SJSA1 (cell line): ENCODE results near the gene MARS1. TPM values are rescaled to one million over a fixed set of nuclear protein-coding genes. Genes with fewer than 3 reads are reported as not detected.

Source experiments
- DNase-seq, 2 experiments: peaks; one replicate each; pipeline ENCODE4 v3.0.0-alpha.2; 2015 to 2020; ENCODE audit warnings: low spot score in 2 of 2, low read depth in 1 of 2
- H3K27ac ChIP-seq: fragments of 250-450 bp; sonication (Bioruptor Pico); 2 replicates; pipeline ENCODE4 v1.5.1; 2020; ENCODE audit warnings: mild to moderate bottlenecking, moderate library complexity
- H3K27me3 ChIP-seq: fragments of 250-450 bp; sonication (Bioruptor Pico); replicated peaks from 2 replicates; pipeline ENCODE4 v1.5.1; 2020; ENCODE audit warnings: mild to moderate bottlenecking, moderate library complexity
- H3K36me3 ChIP-seq: fragments of 250-450 bp; sonication (Bioruptor Pico); 2 replicates; pipeline ENCODE4 v1.5.1; 2020; ENCODE audit warnings: mild to moderate bottlenecking
- H3K4me1 ChIP-seq: fragments of 250-450 bp; sonication (Bioruptor Pico); replicated peaks from 2 replicates; pipeline ENCODE4 v1.6.1; 2021; ENCODE audit warnings: mild to moderate bottlenecking
- H3K4me3 ChIP-seq: fragments of 250-450 bp; sonication (Bioruptor Pico); 2 replicates; pipeline ENCODE4 v1.5.1; 2020; ENCODE audit warnings: mild to moderate bottlenecking
- H3K9me3 ChIP-seq: fragments of 250-450 bp; sonication (Bioruptor Pico); replicated peaks from 2 replicates; pipeline ENCODE4 v1.5.1; 2020; ENCODE audit warnings: mild to moderate bottlenecking
- total RNA-seq: library from RNA; depleted of rRNA; stranded (reverse); fragments of >200 nt; shearing (Covaris generic); gene quantifications from 2 replicates; pipeline ENCODE4 v1.2.3, GENCODE V29; 2014

The MARS1 gene
- total RNA-seq, 1 experiment from 2014 or later = 3,352 TPM

DNA sequence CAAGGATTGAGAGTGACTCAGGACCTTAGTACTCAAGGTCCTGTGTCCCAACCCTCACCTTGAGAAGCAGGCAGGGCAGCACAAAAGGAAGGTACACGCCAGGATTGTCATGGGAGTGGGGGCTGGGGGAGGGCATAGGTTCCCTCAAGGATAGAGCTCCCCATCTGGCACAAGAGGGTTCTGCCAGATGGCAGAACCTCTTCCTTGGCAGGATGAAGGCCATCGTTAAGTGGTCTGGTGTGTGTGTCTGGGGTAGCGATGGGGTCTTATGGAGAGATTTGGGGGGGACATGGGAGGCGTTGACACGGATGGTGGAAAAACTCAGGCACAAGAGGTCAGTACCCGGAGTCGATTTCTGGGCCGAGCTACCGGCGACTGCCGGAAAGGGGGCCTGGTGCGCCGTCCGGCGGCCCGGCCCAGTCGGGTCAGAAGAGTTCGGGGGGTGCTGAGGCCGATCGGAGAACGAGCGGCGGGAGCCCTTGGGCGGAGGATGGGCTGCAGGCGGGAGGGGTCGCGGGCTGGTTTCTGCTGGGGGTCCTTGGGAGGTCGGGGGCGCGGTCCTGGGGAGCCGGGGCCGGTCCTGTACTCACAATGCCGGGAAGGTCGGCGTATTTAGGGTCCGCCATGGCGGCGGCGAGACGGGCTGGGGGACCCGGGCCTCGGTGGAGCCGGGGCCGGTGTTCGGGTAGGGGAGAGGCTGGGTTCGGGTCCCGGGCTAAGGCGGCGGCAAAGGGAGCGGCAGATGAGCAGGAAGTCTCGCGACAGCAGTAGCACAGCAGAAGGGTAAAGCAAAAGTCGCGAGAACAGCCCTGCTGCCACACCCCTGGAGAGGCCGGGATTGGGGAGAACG, 58.8 kb downstream of the MARS1 start, which contains the start of gene DCTN2:
Gene DCTN2 (minus strand): TSS at position 755 of the 850 bp plus-strand sequence. CDS start 129 bp downstream, at position 626.
- peak within 1 kb of the TSS; percentile 73 for H3K4me3 ChIP-seq

DNA sequence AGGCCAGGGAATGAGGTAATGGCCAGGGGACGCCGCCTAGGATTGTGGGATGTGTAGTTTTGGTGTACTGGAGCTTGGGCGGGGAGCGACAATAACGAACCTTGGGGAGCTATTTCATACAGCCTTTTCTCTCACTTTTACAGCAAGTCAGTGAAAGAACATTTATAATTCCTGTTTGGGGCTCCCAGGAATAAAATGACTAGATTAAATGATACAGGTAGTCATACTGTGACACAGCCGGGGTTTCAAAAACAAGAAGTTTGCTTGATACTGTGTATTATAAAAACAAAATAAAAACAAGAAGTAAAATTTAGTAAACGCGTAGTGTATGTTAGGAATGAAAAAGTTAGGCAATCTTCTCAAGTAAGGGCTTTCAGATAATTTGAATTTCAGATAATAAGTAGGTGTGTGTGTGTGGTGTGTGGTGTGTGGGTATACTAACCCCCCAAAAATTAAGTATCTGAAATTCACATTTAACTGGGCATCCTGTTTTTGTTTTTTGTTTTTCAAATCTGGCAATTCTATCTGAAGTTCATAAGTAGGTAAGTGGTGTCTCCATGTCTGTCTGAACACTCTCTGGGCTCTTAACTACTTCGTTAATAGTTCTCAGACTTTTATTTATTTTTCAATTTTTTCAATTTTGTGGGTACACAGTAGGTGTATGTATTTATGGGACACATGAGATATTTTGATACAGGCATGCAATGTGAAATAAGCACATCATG, 59.6 kb downstream of the MARS1 start:
- 0 out of 2 replicates have a peak, but pooled peaks cover 2% of the 10 kb centered on the region for H3K27me3 ChIP-seq
- peak overlapping the region; percentile 73 for H3K4me3 ChIP-seq
- no peaks in the 10 kb centered on the region for H3K9me3 ChIP-seq
- H3K36me3 ChIP-seq = peaks cover 41% of the 10 kb centered on the region
- H3K27ac ChIP-seq = peak overlapping the region; percentile 84
- H3K4me1 ChIP-seq = peaks cover 42% of the 10 kb centered on the region
- DNase-seq = no peak

More for the DNA sequence above, 58.8 kb downstream of the MARS1 start, which contains the start of gene DCTN2:
- no peaks in the 10 kb centered on the region for H3K9me3 ChIP-seq
- DNase-seq = no peak
- peaks cover 49% of the 10 kb centered on the region for H3K36me3 ChIP-seq
- peak within 1 kb of the TSS; percentile 84 for H3K27ac ChIP-seq
- H3K4me1 ChIP-seq = peaks cover 42% of the 10 kb centered on the region
- H3K27me3 ChIP-seq = 0 out of 2 replicates have a peak, but pooled peaks cover 2% of the 10 kb centered on the region

DNA sequence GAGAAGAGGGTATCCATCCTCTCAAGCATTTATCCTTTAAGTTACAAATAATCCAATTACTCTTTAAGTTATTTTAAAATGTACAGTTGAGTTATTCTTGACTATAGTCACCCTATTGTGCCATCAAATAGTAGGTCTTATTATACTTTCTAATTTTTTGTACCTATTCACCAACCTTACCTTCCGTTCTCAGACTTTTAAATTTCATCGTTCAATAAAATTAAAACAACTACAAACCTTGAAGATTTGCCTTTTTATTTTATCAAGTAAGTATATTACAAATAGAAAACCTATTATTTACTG, 60.1 kb downstream of the MARS1 start:
- peaks cover 36% of the 10 kb centered on the region for H3K36me3 ChIP-seq
- peak in 1 of 2 experiments; percentile 78 for DNase-seq
- no peaks in the 10 kb centered on the region for H3K9me3 ChIP-seq
- no peak overlapping the region for H3K27ac ChIP-seq
- 0 out of 2 replicates have a peak, but pooled peaks cover 2% of the 10 kb centered on the region for H3K27me3 ChIP-seq
- peaks cover 45% of the 10 kb centered on the region for H3K4me1 ChIP-seq
- no peak overlapping the region for H3K4me3 ChIP-seq

DNA sequence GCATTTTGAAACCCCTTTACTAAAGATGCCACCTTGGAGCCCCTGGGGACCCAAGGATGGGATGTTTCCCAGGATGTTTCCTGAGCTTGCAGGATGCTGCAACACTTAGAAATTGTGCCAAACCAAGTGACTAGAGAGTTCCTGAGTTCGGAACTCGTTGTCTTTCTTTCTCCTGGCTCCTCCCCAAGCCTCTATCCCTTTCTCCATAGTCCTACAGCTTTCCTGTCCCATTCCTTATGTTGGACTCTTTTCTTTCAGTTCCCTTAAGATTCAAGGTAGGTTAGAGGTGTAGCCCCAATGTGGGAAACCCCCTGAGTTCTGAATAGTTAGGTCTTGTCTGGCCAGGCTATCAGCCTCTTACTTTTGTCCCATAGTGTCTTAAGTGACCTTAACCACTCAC, 60.6 kb downstream of the MARS1 start:
- no peaks in the 10 kb centered on the region for H3K9me3 ChIP-seq
- H3K27me3 ChIP-seq = 0 out of 2 replicates have a peak, but pooled peaks cover 2% of the 10 kb centered on the region
- peaks cover 32% of the 10 kb centered on the region for H3K36me3 ChIP-seq
- H3K4me3 ChIP-seq = no peak overlapping the region
- peaks cover 50% of the 10 kb centered on the region for H3K4me1 ChIP-seq
- no peak overlapping the region for H3K27ac ChIP-seq
- peak in 1 of 2 experiments; percentile 83 for DNase-seq

DNA sequence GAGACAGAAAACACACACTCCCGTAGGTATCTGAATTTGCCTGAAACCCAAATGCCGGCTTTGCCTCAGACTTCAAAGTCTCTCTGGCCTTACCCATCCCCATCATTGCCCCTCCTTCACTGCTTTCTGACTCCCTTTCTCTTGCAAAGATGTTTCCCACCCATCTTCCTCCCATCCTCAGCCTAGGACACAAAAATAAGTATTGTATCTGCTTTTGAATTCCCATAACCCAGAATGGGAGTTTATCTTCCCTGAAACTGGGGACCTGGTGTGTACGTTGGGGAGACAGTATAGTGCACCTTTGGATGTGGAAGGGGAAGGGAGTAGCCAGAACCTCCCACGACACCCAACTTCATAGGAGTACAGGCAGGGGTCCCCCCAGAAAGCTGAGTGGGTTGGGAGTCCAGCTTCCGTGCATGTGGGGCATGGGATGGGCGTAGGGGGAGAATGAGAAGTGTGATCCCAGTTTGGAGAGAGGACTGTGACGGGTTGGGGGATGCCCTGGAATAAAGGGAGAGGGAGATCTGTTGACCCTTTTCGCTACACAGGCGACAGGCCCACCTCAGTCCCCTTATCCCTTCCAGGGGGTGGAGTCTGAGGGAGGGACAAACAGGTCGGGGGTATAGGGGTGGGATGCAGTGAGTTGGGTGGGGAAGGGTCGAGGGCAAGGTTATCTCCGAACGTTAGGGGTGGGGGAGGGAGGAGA, 61.5 kb downstream of the MARS1 start:
- peak in 1 of 2 experiments; percentile 78 for DNase-seq
- H3K27me3 ChIP-seq = 0 out of 2 replicates have a peak, but pooled peaks cover 6% of the 10 kb centered on the region
- H3K27ac ChIP-seq = no peak overlapping the region
- peak overlapping the region; percentile 25 for H3K4me3 ChIP-seq
- no peaks in the 10 kb centered on the region for H3K9me3 ChIP-seq
- H3K36me3 ChIP-seq = peaks cover 26% of the 10 kb centered on the region
- H3K4me1 ChIP-seq = peaks cover 50% of the 10 kb centered on the region

DNA sequence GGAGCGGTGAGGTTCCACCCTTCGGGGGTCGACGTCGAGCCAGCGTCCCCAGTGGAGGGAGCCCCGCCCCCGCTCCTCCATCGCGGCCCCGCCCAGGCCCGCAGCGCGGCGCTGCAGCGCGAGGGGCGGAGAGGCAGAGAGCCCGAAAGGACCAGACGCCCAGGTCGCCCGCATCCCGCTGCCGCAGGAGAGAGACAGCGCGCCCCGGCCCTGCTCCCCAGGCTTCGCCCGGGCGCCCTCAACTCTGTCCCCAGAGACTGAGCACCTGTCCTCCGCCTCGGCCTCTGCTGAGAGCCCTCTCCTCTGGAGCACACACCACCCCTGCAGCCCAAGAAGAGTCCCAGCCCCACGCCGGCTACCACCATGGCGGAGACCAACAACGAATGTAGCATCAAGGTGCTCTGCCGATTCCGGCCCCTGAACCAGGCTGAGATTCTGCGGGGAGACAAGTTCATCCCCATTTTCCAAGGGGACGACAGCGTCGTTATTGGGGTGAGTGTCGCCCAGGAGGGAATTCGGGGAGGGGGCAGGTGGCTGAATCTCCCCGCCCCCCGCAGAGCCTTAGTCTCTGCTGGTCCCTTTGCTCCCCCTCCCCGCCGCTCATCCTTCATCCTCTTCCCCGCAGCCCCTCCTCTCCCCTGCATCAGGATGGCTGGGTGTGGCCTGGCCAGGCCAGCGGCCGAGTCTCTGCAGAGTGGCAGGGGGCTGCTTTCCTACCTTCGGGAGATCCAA, 62.2 kb downstream of the MARS1 start, which contains the start of gene KIF5A:
Gene KIF5A (plus strand): TSS at position 136 of the 732 bp plus-strand sequence. CDS start 228 bp downstream, at position 364.
- peaks cover 19% of the 10 kb centered on the region for H3K36me3 ChIP-seq
- H3K4me1 ChIP-seq = peaks cover 46% of the 10 kb centered on the region
- no peak within 1 kb of the TSS for H3K27ac ChIP-seq
- H3K9me3 ChIP-seq = no peaks in the 10 kb centered on the region
- peak in 1 of 2 experiments; percentile 74 for DNase-seq
- H3K27me3 ChIP-seq = 0 out of 2 replicates have a peak, but pooled peaks cover 6% of the 10 kb centered on the region
- peak within 1 kb of the TSS; percentile 25 for H3K4me3 ChIP-seq

DNA sequence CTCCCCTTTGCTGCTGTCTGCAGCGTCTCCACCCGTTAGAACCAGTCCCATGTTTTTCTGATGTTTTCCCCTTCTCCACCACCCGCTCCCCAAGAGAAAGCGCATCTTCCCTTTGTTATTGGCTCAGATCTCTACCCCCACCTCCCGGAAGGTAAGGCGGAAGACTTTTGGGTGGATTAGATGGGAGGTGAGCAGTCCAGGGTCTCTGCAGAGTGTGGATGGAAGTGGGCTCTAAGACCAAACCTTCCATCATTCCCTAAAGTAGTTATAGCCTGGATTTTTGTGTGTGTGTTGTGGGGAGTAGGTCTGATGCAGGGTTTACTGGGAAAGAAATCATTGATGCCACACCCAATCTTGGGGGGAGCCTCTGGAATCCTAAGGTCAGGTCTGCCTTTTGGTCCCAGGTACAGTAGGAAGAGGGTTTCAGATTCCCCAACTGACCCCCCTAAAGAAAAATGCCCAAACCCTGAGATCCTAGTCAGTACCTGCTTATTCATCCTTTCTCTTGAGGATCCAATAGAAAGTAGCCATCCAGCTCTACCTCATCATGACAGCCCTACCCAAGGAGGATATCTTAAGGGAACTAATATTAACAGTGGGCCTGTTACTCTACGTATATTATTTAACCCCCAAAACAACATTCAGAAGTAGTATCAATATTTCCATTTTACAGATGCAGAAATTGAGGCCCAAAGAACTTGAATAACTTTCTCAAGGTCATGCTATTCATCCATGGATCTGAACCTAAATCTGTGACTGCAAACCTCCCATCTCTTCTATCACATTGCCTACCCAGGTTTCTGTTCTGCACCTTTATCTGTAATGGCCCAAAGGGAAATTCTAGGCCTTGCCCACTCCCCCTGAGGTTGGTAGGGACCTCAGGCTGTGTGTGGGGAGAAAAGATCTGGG, 63.0 kb downstream of the MARS1 start:
- peak; percentile 76 to 85 for DNase-seq
- Histone ChIP-seq H3K27ac (no peak overlapping the region), H3K9me3 (no peaks in the 10 kb centered on the region), H3K36me3 (peaks cover 11% of the 10 kb centered on the region), H3K4me1 (peaks cover 38% of the 10 kb centered on the region), H3K27me3 (0 out of 2 replicates have a peak, but pooled peaks cover 6% of the 10 kb centered on the region), H3K4me3 (no peak overlapping the region)

DNA sequence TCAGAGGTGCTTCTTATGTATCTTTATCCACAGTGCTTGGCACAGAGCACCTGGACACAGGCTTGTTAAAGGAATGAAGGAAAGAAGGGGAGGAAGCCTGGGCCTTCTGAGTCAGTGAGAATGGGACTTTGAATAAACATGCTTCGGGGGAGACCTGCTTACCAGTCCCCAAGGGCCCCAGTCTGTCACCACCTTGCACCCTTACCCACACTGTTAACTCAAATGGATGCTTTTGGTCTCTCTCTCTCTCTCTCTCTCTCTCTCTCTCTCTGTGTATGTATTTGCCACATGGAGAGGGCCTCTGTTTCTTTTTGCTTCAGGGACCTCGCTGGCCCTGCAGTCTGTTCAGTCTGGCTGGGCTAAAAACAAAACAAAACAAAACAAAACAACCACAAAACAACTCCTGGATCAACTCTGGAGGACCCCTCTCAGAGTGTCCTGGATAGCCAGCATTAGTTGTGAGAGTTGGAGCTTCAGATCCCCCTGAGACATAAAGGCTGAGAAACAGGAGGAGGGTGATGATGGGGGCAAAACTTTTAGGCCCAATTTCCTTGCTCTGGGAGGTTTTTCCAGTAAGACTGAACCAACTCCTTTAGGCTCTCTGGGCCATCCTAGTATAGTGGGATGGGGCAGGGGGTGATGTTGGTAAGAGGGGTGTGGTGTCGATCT, 63.9 kb downstream of the MARS1 start:
- Histone ChIP-seq H3K27ac (no peak overlapping the region), H3K36me3 (peaks cover 2% of the 10 kb centered on the region), H3K27me3 (0 out of 2 replicates have a peak, but pooled peaks cover 6% of the 10 kb centered on the region), H3K4me3 (no peak overlapping the region), H3K4me1 (peaks cover 32% of the 10 kb centered on the region), H3K9me3 (no peaks in the 10 kb centered on the region)
- no peak for DNase-seq

DNA sequence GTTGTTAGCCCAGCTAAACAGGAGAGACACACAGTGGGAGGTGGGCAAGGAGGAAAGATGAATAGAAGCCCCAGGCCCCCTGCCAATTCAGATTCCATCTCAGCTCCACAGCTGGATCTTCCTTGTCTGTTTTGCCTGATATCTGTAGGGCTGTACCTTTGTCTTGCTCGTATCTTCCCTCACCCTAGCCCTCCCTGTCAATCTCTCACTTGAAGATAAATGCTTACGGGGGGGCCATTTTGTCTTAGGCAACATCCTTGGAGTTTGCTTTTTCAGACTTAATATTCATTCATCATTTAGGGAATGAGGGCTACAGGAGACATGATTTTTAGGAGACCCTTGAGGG, 64.4 kb downstream of the MARS1 start:
- no peaks in the 10 kb centered on the region for H3K9me3 ChIP-seq
- peaks cover 32% of the 10 kb centered on the region for H3K4me1 ChIP-seq
- peak in 1 of 2 experiments; percentile 81 for DNase-seq
- H3K27ac ChIP-seq = no peak overlapping the region
- H3K36me3 ChIP-seq = no peaks in the 10 kb centered on the region
- H3K4me3 ChIP-seq = no peak overlapping the region
- 0 out of 2 replicates have a peak, but pooled peaks cover 6% of the 10 kb centered on the region for H3K27me3 ChIP-seq

DNA sequence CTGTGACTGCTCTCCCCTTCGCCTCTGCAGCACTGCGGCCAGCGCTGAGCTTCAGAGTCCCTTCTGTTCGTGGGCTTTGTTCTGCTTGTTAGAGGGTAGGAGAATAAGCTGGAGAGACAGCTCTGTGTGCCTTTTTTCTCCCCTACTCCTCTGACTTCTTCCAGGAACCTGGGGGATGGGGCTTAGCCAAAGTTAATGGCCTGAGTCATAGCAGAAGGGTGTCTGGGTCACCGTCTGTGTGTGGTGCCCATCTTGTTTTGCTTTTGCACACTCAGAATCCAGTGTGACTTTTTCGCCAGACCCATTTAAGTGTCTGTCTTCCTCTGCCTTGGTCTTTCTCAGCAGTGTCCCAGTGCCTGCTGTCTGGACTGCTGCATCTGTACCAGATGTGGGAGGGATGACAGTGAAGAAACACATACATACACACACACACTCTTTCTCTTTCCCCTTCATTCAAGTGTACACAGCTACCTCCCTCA, 65.0 kb downstream of the MARS1 start:
- Histone ChIP-seq H3K36me3 (no peaks in the 10 kb centered on the region), H3K4me3 (no peak overlapping the region), H3K27ac (no peak overlapping the region), H3K27me3 (0 out of 2 replicates have a peak, but pooled peaks cover 4% of the 10 kb centered on the region), H3K4me1 (peaks cover 28% of the 10 kb centered on the region), H3K9me3 (no peaks in the 10 kb centered on the region)
- DNase-seq = no peak

DNA sequence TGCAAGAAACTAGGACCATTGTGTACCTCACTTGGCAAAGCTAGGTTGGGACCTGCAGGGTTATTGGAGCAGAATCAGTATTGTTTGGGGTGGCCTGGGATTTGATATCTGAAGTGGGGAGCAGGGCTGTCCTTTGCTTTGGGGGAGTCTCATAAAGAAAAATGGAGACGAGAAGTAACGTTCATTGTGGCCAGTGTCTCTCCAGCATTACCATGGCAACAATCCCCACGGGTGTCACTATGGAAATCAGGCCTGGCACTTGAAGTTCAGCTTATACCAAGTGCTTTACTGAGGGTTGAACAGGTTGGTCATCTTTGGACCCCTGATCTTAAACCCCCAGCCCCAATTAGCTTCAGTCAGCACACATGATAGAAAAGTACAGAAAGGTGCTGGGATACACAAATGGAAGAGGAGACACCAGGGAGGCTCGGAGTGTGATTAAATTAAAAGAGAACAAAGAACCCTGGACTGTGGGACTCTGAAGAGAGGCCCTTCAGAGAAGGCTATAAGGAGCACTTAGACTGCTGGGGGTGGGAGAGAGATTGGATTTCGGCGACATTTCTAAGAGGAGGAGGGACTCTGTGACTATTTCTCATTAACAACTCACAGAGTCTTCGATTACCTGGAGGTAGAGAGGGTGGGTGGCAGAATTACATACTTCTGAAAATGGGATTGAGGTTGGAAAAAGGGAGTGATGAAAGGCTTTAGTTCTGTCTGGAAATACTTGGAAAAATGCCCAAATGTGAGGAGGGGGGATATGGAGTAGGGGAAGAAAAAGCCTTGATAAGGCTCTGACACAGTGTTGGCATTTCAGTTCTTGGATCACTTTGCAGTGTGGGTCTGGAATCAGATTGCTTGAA, 65.7 kb downstream of the MARS1 start:
- Histone ChIP-seq H3K4me1 (peaks cover 28% of the 10 kb centered on the region), H3K36me3 (no peaks in the 10 kb centered on the region), H3K9me3 (no peaks in the 10 kb centered on the region), H3K27ac (no peak overlapping the region), H3K4me3 (no peak overlapping the region), H3K27me3 (0 out of 2 replicates have a peak, but pooled peaks cover 4% of the 10 kb centered on the region)
- peak; percentile 77 to 81 for DNase-seq
